ENCODE data around the gene RALY. TPM values are rescaled to one million over a fixed set of nuclear protein-coding genes. Genes with fewer than 3 reads are reported as not detected.

The RALY gene
- total RNA-seq, 1 donor from 2014 or later = 123 TPM

DNA sequence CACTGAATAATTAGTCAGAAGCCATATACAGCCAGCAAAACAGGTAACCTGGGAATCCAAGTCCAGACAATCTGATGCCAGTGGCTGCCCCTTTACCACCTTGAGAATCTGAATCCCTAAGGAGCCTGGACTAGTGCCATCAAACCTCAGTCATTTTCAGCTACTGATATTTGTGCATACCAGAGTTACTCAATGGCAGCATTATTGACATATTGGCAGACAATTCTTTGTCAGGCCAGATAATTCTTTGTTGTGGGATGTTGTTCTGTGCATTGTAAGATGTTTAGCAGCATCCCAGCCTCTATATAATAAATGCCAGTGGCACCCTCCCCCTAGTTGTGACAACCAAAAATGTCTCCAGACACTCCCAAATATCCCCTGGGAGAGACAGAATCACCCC is 121.5 kb downstream of the RALY start:
- no peak overlapping the region for H3K27ac ChIP-seq
- TF ChIP-seq, protein P1, sequence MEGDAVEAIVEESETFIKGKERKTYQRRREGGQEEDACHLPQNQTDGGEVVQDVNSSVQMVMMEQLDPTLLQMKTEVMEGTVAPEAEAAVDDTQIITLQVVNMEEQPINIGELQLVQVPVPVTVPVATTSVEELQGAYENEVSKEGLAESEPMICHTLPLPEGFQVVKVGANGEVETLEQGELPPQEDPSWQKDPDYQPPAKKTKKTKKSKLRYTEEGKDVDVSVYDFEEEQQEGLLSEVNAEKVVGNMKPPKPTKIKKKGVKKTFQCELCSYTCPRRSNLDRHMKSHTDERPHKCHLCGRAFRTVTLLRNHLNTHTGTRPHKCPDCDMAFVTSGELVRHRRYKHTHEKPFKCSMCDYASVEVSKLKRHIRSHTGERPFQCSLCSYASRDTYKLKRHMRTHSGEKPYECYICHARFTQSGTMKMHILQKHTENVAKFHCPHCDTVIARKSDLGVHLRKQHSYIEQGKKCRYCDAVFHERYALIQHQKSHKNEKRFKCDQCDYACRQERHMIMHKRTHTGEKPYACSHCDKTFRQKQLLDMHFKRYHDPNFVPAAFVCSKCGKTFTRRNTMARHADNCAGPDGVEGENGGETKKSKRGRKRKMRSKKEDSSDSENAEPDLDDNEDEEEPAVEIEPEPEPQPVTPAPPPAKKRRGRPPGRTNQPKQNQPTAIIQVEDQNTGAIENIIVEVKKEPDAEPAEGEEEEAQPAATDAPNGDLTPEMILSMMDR (IDR thresholded peaks at IDR 0.05) = no peak
- no peak for TF ChIP-seq POLR2A (IDR thresholded peaks at IDR 0.05)
- no peak for TF ChIP-seq POLR2AphosphoS5 (IDR thresholded peaks at IDR 0.05; ENCODE audit: insufficient read depth in 1 of 2, low read depth in 1 of 2)
- peaks cover 10% of the 10 kb centered on the region for H3K4me1 ChIP-seq
- no peaks in the 10 kb centered on the region for H3K36me3 ChIP-seq
- intact Hi-C loops (cut with DNase I) = no loop called here
- H3K27me3 ChIP-seq = no peaks in the 10 kb centered on the region
- no peak overlapping the region for H3K4me3 ChIP-seq
- H3K9me3 ChIP-seq = no peaks in the 10 kb centered on the region
- no peak for DNase-seq (ENCODE audit: extremely low spot score in 2 of 2)

GRCh38 chr20:34120213-34120612 is 126.5 kb downstream of the RALY start:
- no peak for DNase-seq (ENCODE audit: extremely low spot score in 2 of 2)
- intact Hi-C loops (cut with DNase I) = no loop called here

DNA sequence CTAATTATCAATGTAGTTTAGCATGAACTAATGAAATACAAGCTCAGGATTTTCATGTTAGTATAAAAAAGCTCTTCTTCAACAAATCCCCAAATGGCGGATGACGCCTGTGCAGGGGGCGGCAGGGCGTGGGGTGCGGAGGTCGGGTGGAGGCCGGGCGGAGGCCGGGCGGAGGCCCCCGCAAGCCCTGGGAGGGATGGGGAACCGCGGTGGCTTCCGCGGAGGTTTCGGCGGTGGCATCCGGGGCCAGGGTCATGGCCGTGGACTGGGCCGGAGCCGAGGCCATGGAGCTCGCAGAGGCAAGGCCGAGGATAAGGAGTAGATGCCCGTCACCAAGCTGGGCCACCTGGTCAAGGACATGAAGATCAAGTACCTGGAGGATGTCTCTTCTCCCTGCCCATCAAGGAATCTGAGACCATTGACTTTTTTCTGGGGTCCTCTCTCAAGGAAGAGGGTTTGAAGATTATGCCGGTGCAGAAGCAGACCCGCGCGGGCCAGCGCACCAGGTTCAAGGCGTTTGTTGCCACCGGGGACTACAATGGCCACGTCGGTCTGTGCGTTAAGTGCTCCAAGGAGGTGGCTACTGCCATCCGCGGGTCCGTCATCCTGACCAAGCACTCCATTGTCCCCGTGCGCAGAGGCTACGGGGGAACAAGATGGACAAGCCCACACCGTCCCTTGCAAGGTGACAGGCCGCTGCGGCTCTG is 128.7 kb downstream of the RALY start:
- DNase-seq (ENCODE audit: extremely low spot score in 2 of 2) = no peak
- no peaks in the 10 kb centered on the region for H3K9me3 ChIP-seq
- no peaks in the 10 kb centered on the region for H3K27me3 ChIP-seq
- H3K4me1 ChIP-seq = no peaks in the 10 kb centered on the region
- TF ChIP-seq, protein P1 (IDR thresholded peaks at IDR 0.05) = no peak
- TF ChIP-seq POLR2A (IDR thresholded peaks at IDR 0.05) (no peak), POLR2AphosphoS5 (IDR thresholded peaks at IDR 0.05; ENCODE audit: insufficient read depth in 1 of 2, low read depth in 1 of 2) (no peak)
- intact Hi-C loops (cut with DNase I) = no loop called here
- H3K4me3 ChIP-seq = no peak overlapping the region
- H3K36me3 ChIP-seq = no peaks in the 10 kb centered on the region
- no peak overlapping the region for H3K27ac ChIP-seq

More at GRCh38 chr20:34120213-34120612, 126.5 kb downstream of the RALY start:
- TF ChIP-seq POLR2AphosphoS5 (IDR thresholded peaks at IDR 0.05; ENCODE audit: insufficient read depth in 1 of 2, low read depth in 1 of 2) = no peak
- TF ChIP-seq, protein P1 (IDR thresholded peaks at IDR 0.05) = no peak
- TF ChIP-seq POLR2A (IDR thresholded peaks at IDR 0.05) = no peak
- Histone ChIP-seq H3K4me1 (no peaks in the 10 kb centered on the region), H3K27ac (no peak overlapping the region), H3K4me3 (no peak overlapping the region), H3K9me3 (no peaks in the 10 kb centered on the region), H3K27me3 (no peaks in the 10 kb centered on the region), H3K36me3 (no peaks in the 10 kb centered on the region)

DNA sequence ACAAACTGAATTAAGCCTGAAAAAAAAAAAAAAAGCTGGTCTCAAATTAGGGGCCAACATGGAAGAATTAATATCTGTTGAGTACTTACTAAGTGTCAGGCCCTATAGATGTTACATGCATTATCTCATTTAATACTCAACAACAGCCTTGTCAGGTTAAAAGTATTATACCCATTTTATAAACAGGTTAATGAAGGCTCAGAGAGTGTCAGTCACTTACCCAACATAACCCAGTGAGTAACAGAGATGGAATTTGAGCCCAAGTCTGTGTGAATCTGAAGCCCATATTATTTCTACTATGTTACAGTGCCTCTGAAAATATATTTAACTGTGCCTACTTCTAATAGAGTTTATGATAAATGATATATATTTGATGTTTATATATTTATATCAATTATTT is 129.6 kb downstream of the RALY start:
- Histone ChIP-seq H3K36me3 (no peaks in the 10 kb centered on the region), H3K4me3 (no peak overlapping the region), H3K4me1 (no peaks in the 10 kb centered on the region), H3K27me3 (no peaks in the 10 kb centered on the region), H3K27ac (no peak overlapping the region), H3K9me3 (no peaks in the 10 kb centered on the region)
- intact Hi-C loops (cut with DNase I) = no loop called here
- no peak for TF ChIP-seq POLR2A (IDR thresholded peaks at IDR 0.05)
- TF ChIP-seq, protein P1 (IDR thresholded peaks at IDR 0.05) = no peak
- TF ChIP-seq POLR2AphosphoS5 (IDR thresholded peaks at IDR 0.05; ENCODE audit: insufficient read depth in 1 of 2, low read depth in 1 of 2) = no peak
- DNase-seq (ENCODE audit: extremely low spot score in 2 of 2) = no peak
